NCI-H2029 (cell line): Measurements from ENCODE around the gene FAM222A.

ENCODE experiments used
- DNase-seq: peaks from one replicate; lab custom pipeline; 2025; lab: John Stamatoyannopoulos, UW

Gene FAM222A

DNA sequence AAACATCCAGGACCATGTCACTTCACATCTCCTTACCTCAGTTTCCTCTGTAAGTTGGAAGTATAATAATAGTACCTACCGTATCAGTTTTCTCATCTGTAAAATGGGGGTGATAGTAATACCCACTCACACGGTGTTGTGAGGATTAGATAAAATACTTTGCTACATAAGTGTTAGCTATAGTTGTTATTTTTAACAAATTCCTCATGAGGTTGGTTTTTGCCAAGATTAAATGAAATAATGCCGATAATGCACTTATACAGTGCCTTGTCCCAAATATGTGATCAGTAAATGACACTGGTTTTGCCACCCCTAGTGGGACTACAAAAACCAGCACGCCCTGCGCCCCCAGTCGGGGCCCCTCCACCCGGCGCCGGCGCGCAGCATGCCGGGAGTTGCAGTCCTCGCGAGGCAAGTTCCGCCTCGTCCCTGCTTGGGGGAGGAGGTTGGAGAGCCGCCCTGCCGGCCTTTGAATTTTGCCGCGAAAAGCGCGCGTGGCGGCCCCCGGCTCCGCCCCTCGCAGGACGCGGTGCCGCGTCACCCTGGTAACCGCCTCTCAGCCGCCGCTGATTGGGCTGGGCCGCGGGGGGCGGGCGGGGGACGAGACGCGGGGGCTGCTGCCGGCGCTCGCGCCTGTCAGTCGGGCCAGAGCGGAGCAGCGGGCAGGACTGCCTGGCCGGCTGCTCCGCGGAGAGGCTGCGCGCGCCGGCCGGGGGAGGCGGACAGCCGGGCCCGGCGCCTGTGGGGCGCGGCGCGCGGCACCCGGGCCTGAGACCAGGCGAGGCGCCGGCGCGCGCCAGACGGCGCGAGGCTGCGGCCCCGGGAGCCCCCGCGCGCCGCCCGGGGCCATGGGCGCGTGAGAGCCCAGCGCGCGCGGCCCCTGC lies at the start of gene FAM222A:
Gene FAM222A (plus strand): TSS at position 639 of the 884 bp plus-strand sequence. CDS start 30,322 bp downstream, outside the sequence.
- peak; percentile 95 for DNase-seq

- DNase-seq = no peak
These were observed 49.2 kb upstream of the FAM222A start for GRCh38 chr12:109664402-109664801.

- no peak for DNase-seq
These were observed 47.6 kb upstream of the FAM222A start for GRCh38 chr12:109666068-109666467.

- no peak for DNase-seq
These were observed 42.9 kb upstream of the FAM222A start for GRCh38 chr12:109670731-109671130.

DNA sequence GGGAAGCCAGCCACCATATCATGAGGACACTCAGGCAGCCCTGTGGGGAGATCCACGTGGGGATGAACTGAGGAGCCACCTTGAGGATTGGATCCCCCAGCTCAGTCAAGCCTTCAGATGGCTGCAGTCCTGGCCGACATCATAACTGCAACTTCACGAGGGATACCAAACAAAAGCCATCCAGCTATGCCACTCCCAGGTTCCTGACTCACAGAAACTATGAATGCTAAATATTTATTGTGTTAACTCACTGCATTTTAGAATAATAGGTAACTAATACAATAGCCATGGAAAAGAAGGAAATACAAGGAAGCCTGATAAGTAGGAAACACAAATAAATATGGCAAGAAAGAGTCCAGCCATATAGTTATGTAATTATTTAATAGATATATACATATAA lies 42.1 kb upstream of the FAM222A start:
- no peak for DNase-seq

- DNase-seq = no peak
These were observed 40.2 kb upstream of the FAM222A start for GRCh38 chr12:109673379-109673778.

DNA sequence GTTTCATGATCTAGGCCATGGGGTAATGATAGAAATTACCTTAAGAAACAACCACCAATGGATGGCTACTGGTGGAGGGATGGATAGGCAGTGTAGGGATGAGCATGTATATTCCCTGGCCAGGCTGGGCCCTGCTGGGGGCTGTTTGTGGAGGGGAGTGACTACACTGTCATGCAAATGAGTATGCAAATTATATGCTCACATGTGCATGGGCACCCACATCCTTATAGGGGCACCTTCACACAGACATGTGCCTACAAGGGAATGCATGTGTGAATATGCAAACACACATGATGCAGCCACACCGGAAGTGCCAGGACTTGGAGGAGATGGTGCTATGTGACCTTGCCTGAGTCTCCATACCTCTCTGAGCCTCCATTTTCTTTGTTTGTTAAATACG lies 39.7 kb upstream of the FAM222A start:
- no peak for DNase-seq

DNA sequence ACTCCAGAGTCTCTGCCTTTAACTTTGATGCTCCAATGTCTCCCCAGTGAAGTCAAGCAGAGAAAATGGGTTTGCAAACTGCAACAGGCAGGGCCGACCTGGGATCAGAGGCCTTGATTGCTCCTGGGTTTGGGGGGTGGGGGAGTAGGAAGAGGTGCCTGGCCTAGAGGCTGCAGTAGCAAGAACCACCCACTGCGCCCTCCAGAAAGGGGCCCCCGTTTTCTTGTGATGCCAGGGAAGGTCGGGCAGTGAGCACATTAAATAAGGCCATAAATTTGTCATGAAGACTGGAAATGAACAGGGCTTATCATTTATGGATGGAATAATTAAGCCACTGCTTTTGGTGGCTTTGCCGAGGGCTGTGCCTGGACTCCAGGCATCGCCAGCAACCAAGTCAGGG lies 38.2 kb upstream of the FAM222A start:
- DNase-seq = no peak

DNA sequence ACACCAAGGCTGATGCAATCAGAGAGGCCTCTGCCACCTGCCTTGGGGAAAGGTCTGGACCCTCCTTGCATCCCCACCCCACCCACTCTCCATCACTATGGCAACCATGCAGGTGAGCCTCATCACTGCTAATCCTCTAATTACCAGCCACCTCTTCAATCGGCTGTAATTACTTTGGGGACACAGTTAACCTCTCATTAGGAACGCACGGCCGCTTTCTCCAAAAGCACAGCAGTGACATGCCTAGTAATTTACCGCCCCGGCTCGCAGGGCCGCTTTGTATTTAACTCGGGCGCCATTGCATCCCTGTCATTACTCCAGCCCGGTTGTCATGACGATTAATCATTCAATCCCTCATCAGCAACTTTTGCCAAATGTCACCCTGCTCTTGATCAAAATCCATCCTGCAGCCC lies 36.3 kb upstream of the FAM222A start:
- DNase-seq = no peak

DNA sequence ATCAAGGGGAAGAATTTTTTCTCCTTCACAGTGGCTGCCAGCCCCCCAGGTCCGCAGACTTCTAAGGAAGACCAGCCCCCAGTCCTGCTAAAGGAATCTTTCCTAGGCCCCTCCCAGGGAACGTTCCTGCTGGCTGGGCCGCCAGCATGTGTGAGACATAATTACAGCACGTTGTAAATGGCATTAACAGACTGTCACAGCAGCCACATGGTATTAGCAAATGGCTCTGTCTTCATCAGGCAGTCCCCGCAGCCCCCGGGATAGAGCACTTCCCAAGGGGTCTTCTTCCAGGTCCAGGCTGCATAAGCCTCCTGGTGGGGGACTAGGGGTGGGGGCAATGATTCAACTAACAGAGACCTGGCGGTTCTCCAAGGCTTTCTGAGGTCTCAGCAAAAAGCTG lies 34.9 kb upstream of the FAM222A start:
- DNase-seq = no peak

GRCh38 chr12:109679501-109680263 lies 33.9 kb upstream of the FAM222A start:
- DNase-seq = peak; percentile 57

DNA sequence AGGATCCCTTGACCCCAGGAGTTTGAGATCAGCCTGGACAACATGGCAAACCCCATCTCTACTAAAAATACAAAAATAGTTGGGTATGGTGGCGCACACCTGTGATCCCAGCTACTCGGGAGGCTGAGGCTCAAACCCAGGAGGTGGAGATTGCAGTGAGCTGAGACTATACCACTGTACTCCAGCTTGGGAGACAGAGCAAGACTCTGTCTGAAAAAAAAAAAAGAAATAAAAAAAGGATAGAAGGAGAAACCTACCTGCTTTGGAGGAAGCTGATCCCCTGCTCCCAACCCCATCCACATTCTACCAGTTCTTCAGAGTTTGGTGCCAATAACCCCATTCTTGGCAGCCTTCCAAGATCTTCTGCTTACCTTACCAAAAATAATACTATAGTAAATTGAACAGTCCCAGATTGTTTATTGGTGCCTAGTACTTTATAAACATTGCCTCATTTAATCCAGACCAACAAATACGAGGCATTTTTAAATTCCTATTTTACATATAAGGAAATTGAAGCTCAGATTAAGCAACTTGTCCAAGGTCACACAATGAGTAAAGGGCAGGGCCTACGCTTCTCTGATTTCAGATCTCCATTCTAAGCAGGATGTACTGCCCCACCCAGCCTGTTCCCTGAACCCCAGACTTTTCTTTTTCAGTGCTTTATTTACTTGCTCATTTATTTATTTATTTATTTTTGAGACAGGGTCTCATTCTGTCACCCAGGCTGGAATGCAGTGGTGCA lies 33.2 kb upstream of the FAM222A start:
- DNase-seq = peak; percentile 75

DNA sequence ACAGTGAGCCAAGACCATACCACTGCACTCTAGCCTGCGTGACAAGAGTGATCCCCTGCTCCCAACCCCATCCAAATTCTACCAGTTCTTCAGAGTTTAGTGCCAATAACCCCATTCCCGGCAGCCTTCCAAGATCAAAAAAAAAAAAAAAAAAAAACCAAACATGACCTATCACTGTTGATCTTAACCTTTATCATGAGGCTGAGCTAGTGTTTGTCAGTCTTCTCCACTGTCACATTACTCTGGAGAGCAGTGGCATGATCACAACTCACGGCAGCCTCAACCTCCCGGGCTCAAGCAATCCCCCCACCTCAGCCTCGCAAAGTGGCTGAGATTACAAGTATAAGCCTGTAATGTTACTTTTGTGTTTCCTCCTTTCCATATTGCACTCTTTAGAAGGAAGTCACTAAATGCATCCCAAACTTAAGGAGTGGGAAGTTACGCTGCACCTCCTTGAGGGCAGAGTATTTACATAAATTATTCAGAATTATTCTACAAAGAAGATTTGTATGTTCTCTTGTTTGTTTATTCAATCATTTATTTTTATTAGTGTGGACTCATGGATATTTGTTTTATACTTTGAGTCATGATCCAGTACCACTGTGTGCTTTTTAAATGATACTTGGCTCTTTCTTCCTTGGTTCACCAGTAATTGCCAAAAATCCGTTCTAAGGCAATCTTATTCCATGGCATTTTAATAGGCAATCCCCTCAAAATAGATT lies 31.5 kb upstream of the FAM222A start:
- no peak for DNase-seq

DNA sequence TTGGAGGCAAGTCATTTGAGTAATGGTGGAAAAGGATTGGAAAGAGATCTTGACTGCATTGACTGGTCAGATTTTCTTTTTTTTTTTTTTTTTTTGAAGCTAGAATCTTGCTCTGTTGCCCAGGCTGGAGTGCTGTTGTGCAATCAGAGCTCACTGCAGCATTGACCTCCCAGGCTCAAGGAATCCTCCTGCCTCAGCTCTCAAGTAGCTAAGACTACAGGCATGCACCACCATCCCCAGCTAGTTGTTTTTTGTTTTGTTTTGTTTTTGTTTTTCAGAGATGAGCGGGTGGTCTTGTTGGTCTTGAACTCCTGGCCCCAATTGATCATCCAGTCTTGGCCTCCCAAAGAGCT lies 30.9 kb upstream of the FAM222A start:
- DNase-seq = no peak

DNA sequence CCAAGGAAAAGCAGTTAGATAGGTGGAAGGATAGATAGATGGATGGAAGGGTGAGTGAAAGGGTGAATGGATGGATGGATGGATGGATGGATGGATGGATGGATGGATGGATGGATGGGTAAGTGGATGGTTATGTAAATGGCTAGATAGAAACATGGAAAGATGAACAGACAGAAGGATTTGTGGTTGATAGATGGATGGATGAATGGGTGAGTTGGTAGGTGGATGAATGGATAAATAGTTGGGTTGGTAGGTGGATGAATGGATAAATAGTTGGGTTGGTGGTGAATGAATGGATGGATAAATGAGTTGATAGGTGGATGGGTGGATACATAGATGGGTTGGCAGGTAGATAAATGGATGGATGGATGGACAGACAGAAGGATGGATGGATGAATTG lies 30.3 kb upstream of the FAM222A start:
- DNase-seq = no peak

GRCh38 chr12:109685574-109686447 lies 27.8 kb upstream of the FAM222A start:
- DNase-seq = no peak

- DNase-seq = no peak
These were observed 27.1 kb upstream of the FAM222A start for GRCh38 chr12:109686523-109686922.

DNA sequence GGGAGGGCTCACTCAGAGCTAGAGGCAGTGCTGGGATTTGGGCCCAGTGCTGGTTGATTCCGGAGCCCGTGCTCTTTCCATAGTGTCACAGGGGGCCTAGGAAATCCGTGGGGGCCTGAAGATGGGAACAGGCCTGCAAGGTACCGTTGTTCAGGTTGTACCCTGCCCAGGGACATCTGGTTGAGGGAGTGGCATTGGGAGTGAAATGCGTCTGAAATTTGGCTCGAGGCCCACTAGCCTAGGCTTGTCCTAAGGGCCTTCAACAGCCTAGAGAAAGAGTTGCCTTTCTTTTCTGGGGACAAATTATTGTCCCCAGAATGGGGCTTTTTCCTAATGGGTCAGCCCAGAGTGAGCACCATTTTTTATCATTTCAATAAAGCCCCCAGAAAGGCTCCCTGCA lies 26.4 kb upstream of the FAM222A start:
- no peak for DNase-seq

DNA sequence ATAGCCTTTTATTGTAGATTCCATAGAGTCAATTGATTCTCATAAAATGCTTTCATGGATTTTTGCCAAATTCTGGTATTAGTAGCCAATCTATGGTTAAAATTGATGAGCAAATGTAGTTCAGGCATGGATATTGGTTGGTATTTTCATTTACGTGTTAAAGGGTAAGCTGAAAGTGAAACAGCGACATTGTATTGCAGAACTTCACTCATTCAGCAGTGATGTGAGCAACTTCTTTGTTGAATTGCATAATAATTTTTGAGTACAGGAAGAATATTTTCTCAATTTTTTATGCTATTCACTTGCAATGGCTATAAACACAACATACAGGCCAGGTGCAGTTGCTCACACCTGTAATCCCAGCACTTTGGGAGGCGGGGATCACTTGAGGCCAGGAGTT lies 24.2 kb upstream of the FAM222A start:
- DNase-seq = no peak

GRCh38 chr12:109693160-109693559 lies 20.5 kb upstream of the FAM222A start:
- DNase-seq = no peak
